Vagina (tissue), 2 donors: ENCODE measurements around the gene TNNT3.

Source experiments
- POLR2A ChIP-seq, 2 donors: fragments of 450-650 bp; IDR thresholded peaks; one replicate each; pipeline ENCODE4 v1.6.1; 2017; ENCODE audit warnings: antibody characterized with exemption in 2 of 2, mild to moderate bottlenecking in 2 of 2, moderate library complexity in 2 of 2
- TF ChIP-seq, protein P1 (sequence below), 3 experiments: fragments of 450-650 bp in 2 of 3; fragments of 200-600 bp in 1 of 3; sonication (generic) in 1 of 3; IDR thresholded peaks; one replicate each; pipeline ENCODE4 v1.5.1; 2017 to 2019; ENCODE audit warnings: antibody characterized with exemption in 3 of 3, mild to moderate bottlenecking in 2 of 3, moderate library complexity in 2 of 3

DNA sequence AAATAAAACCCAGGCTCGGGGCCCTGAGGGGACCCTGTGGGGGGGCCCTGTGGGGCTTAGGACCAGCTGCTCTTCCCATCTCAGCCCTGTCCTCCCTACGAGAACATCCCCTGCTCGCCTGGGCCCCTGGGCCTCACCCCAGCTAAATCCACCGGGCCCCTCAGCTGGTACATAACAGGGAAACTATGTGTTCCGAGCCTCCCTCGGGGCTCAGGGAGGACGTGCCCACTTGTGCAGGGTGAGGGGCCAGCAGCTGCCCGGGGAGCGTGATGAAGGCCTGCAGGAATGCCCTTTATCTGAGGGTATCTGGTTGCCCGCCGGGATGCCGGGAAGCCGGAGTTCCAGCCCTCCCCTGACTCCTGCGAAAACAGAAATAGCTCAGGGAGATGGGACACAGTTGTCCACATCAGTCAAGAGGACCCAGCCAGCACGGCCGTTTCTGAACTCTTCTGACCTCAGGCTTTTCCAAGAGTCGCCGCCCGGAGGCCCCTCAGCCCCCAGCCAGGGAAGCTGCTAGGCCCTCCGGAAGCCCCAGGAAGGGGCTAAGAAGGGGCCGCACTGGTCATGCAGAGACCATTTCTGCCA is 48.2 kb downstream of the TNNT3 start:
- TF ChIP-seq, protein P1, sequence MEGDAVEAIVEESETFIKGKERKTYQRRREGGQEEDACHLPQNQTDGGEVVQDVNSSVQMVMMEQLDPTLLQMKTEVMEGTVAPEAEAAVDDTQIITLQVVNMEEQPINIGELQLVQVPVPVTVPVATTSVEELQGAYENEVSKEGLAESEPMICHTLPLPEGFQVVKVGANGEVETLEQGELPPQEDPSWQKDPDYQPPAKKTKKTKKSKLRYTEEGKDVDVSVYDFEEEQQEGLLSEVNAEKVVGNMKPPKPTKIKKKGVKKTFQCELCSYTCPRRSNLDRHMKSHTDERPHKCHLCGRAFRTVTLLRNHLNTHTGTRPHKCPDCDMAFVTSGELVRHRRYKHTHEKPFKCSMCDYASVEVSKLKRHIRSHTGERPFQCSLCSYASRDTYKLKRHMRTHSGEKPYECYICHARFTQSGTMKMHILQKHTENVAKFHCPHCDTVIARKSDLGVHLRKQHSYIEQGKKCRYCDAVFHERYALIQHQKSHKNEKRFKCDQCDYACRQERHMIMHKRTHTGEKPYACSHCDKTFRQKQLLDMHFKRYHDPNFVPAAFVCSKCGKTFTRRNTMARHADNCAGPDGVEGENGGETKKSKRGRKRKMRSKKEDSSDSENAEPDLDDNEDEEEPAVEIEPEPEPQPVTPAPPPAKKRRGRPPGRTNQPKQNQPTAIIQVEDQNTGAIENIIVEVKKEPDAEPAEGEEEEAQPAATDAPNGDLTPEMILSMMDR (IDR thresholded peaks at IDR 0.05) = no peak
- TF ChIP-seq POLR2A (IDR thresholded peaks at IDR 0.05) = no peak
